ENCODE measurements around the gene FAM234B. TPM values are rescaled to one million over a fixed set of nuclear protein-coding genes. Genes with fewer than 3 reads are reported as not detected.
A peak's percentile ranks its signal among the peaks of the same experiment; 100 is the strongest.

Gene FAM234B
- total RNA-seq, 1 experiment from 2014 or later, result 13.3 TPM

GRCh38 chr12:13099844-13100604, 55.8 kb downstream of the FAM234B start:
- no peaks in the 10 kb centered on the region for H3K27me3 ChIP-seq (ENCODE audit: control insufficient read depth, insufficient read depth, low read length)
- no peak overlapping the region for H3K4me3 ChIP-seq (ENCODE audit: insufficient read depth, low read depth, low read length)
- no peaks in the 10 kb centered on the region for H3K36me3 ChIP-seq (replicated peaks; ENCODE audit: control insufficient read depth, insufficient read depth, low read length)
- DNase-seq, result no peak

- H3K4me3 ChIP-seq (ENCODE audit: insufficient read depth, low read depth, low read length), result peak overlapping the region; percentile 67
- H3K36me3 ChIP-seq (replicated peaks; ENCODE audit: control insufficient read depth, insufficient read depth, low read length), result no peaks in the 10 kb centered on the region
- no peak for DNase-seq
- H3K27me3 ChIP-seq (ENCODE audit: control insufficient read depth, insufficient read depth, low read length), result no peaks in the 10 kb centered on the region
Observed at GRCh38 chr12:13100605-13100881, 56.4 kb downstream of the FAM234B start.

DNA sequence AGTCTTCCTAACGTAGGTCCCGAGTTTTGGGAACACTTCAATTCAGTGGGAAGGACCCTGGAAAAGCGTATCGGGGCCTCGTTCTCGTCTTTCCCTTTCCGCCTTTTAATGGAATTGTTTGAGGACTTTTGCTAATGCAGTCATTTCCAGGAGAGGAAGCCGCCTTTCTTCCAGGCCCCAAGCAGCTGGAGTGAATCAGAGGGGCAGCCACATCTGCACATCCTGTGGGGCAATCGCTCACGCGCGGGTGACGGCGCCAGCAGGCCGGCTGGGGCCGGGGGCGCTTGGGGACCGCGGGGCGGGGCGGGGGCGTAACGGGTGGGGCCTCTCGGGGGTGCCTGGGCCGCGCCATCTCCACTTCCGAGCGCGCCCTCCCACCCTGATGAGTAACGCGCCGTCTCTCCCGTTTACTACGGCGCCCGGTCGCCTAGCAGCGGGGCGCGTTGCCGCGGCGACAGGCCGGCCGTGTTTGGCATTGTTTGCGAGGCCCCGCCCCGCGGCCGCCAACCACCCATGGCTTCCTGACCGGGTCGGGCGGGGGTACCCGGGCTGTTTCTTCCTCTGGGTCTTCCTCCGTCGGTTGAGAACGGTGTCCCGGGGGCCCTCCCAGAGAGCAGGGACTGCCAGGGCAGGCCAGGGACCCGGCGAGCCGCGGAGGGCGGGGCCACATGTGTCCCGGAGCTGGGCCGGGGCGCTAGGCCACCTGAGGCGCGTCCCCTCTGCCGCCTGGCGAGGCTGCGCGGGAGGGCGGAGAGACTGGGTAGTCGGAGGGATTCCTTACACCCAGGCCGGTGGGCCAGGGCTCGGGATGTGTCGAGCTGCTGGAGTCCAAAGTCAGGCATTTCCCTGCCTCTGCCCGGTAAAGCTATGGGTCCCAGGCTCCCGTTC, 56.9 kb downstream of the FAM234B start:
- peak; percentile 94 for DNase-seq
- Histone ChIP-seq H3K4me3 (ENCODE audit: insufficient read depth, low read depth, low read length) (peak overlapping the region; percentile 67), H3K27me3 (ENCODE audit: control insufficient read depth, insufficient read depth, low read length) (no peaks in the 10 kb centered on the region), H3K36me3 (replicated peaks; ENCODE audit: control insufficient read depth, insufficient read depth, low read length) (no peaks in the 10 kb centered on the region)

DNA sequence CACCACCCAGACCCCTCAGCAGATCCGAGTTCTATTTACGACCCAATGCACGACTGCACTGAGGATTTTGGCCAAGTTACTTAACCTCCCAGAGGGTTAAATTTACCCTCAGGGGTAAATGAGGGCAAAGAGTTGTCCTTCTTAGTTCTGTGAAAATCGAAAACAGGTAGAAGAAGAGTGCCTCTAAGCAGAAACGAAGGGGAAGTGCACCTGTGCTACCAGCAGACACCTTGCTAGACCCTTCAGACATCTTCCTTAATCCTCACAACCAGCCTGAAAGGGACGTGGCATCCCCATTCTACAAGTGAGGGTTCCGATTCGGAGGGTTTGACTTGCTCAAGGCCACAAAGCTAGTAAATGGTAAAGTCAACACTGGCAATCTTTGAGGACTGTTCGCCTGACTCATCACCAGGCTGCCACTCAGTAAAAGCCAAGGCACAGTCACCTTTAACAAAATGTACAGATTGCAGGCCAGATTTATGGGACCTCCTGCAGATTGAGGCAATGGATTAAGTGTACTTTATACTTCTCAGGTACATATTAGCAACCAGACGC, 57.7 kb downstream of the FAM234B start:
- Histone ChIP-seq H3K27me3 (ENCODE audit: control insufficient read depth, insufficient read depth, low read length) (no peaks in the 10 kb centered on the region), H3K36me3 (replicated peaks; ENCODE audit: control insufficient read depth, insufficient read depth, low read length) (no peaks in the 10 kb centered on the region), H3K4me3 (ENCODE audit: insufficient read depth, low read depth, low read length) (peak overlapping the region; percentile 67)
- DNase-seq, result no peak

GRCh38 chr12:13102461-13103195, 58.4 kb downstream of the FAM234B start:
- H3K36me3 ChIP-seq (replicated peaks; ENCODE audit: control insufficient read depth, insufficient read depth, low read length), result no peaks in the 10 kb centered on the region
- DNase-seq, result no peak
- no peak overlapping the region for H3K4me3 ChIP-seq (ENCODE audit: insufficient read depth, low read depth, low read length)
- no peaks in the 10 kb centered on the region for H3K27me3 ChIP-seq (ENCODE audit: control insufficient read depth, insufficient read depth, low read length)

- Histone ChIP-seq H3K36me3 (replicated peaks; ENCODE audit: control insufficient read depth, insufficient read depth, low read length) (no peaks in the 10 kb centered on the region), H3K27me3 (ENCODE audit: control insufficient read depth, insufficient read depth, low read length) (no peaks in the 10 kb centered on the region), H3K4me3 (ENCODE audit: insufficient read depth, low read depth, low read length) (no peak within 1 kb of the TSS)
- DNase-seq, result no peak
Observed at GRCh38 chr12:13103391-13104033, 59.3 kb downstream of the FAM234B start, which contains the start of gene GSG1. TSS of gene GSG1 (minus strand) at chr12:13103667. CDS start at chr12:13103512, 155 bp downstream.

DNA sequence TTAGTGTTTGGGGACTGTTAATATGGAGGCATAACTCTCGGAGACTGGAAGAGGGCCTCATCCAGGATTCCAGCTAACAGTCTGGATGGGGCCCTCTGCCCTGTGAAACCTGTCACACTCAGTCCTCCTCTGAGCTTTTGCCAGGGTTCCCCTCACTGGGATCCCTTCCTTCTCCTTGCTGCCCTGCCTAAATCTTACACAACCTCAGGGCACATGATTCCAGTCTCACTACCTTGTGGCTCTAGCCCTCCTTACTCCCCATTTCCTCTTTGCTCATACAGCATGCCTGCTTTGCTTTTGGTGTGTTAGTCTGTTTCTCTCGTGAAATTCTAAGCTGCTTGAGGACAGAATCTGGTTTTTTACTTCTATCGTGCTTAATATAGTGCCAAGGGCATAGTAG, 60.2 kb downstream of the FAM234B start:
- H3K4me3 ChIP-seq (ENCODE audit: insufficient read depth, low read depth, low read length), result no peak overlapping the region
- H3K27me3 ChIP-seq (ENCODE audit: control insufficient read depth, insufficient read depth, low read length), result no peaks in the 10 kb centered on the region
- no peaks in the 10 kb centered on the region for H3K36me3 ChIP-seq (replicated peaks; ENCODE audit: control insufficient read depth, insufficient read depth, low read length)
- DNase-seq, result no peak

- H3K36me3 ChIP-seq (replicated peaks; ENCODE audit: control insufficient read depth, insufficient read depth, low read length), result no peaks in the 10 kb centered on the region
- no peaks in the 10 kb centered on the region for H3K27me3 ChIP-seq (ENCODE audit: control insufficient read depth, insufficient read depth, low read length)
- DNase-seq, result no peak
- H3K4me3 ChIP-seq (ENCODE audit: insufficient read depth, low read depth, low read length), result no peak overlapping the region
Observed at GRCh38 chr12:13105781-13106180, 61.6 kb downstream of the FAM234B start.

DNA sequence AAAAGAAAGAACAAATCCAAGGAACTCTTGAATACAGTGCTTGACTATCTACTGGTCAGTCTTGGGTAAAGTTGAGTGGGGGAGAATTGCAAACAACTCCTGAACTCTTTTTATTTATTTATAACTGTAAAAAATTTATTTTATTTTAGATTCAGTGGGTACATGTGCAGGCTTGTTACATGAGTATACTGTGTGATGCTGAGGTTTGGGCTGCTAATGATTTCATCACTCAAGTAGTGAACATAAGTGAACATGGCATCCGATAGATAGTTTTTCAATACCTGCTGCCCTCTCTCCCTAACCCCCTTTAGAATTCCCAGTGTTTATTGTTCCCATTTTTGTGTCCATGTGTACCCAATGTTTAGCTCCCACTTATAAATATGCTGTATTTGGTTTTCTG, 62.5 kb downstream of the FAM234B start:
- Histone ChIP-seq H3K27me3 (ENCODE audit: control insufficient read depth, insufficient read depth, low read length) (no peaks in the 10 kb centered on the region), H3K4me3 (ENCODE audit: insufficient read depth, low read depth, low read length) (no peak overlapping the region), H3K36me3 (replicated peaks; ENCODE audit: control insufficient read depth, insufficient read depth, low read length) (no peaks in the 10 kb centered on the region)
- no peak for DNase-seq

GRCh38 chr12:13112968-13113367, 68.8 kb downstream of the FAM234B start:
- H3K27me3 ChIP-seq (ENCODE audit: control insufficient read depth, insufficient read depth, low read length), result no peaks in the 10 kb centered on the region
- H3K4me3 ChIP-seq (ENCODE audit: insufficient read depth, low read depth, low read length), result no peak overlapping the region
- H3K36me3 ChIP-seq (replicated peaks; ENCODE audit: control insufficient read depth, insufficient read depth, low read length), result no peaks in the 10 kb centered on the region

DNA sequence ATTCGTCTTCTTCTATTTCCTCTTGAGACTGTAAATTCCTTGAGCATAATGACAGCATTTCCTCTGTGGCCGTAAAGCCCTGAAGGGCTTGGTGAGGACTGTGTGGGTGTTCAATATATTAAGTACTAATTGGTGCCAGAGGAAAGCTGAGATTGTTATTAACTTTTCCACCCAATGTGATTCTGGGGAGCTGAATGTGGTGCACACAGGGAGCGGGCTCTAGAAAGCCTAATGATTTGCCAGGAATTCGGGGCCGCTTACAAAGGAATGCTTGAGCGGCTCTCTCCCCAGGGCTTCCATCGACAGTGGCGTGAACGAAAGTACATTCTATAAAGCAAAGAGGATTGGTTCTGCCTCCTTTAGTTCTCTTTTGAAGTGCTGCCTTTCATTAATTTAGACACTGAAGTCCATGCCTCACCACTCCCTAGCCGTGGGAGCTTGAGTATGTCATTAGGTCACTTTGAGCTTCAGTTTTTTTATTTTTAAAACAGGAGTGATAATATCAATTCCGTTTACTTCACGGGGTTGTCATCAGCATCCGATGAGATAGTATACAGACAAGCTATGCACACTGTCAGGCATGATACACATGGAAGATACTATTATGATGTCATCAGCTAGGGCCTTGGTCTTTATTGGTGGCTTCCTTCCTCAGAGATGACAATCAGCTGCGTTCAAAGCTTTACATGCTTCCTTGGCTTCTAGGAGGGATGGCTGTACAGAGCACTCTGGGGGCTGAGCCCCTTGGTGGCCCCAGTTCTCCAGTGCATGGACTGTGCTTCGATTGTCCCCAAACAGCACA, 70.3 kb downstream of the FAM234B start:
- Histone ChIP-seq H3K4me3 (ENCODE audit: insufficient read depth, low read depth, low read length) (no peak overlapping the region), H3K36me3 (replicated peaks; ENCODE audit: control insufficient read depth, insufficient read depth, low read length) (no peaks in the 10 kb centered on the region), H3K27me3 (ENCODE audit: control insufficient read depth, insufficient read depth, low read length) (no peaks in the 10 kb centered on the region)
- DNase-seq, result no peak

More at GRCh38 chr12:13112968-13113367, 68.8 kb downstream of the FAM234B start:
- no peak for DNase-seq

- H3K4me3 ChIP-seq (ENCODE audit: insufficient read depth, low read depth, low read length), result no peak overlapping the region
- no peak for DNase-seq
- H3K36me3 ChIP-seq (replicated peaks; ENCODE audit: control insufficient read depth, insufficient read depth, low read length), result no peaks in the 10 kb centered on the region
- no peaks in the 10 kb centered on the region for H3K27me3 ChIP-seq (ENCODE audit: control insufficient read depth, insufficient read depth, low read length)
Observed at GRCh38 chr12:13116259-13116658, 72.1 kb downstream of the FAM234B start.

GRCh38 chr12:13117029-13117428, 72.8 kb downstream of the FAM234B start:
- no peaks in the 10 kb centered on the region for H3K36me3 ChIP-seq (replicated peaks; ENCODE audit: control insufficient read depth, insufficient read depth, low read length)
- no peak for DNase-seq
- no peaks in the 10 kb centered on the region for H3K27me3 ChIP-seq (ENCODE audit: control insufficient read depth, insufficient read depth, low read length)
- no peak overlapping the region for H3K4me3 ChIP-seq (ENCODE audit: insufficient read depth, low read depth, low read length)

Data from H7 (cell line).